ENCODE results near the gene SPOCK1. TPM values are rescaled to one million over a fixed set of nuclear protein-coding genes. Genes with fewer than 3 reads are reported as not detected.

Gene SPOCK1
- total RNA-seq, 1 experiment from 2014 or later, result 23.9 TPM

GRCh38 chr5:137450759-137451158 lies 48.4 kb downstream of the SPOCK1 start:
- Histone ChIP-seq H2AFZ (no peak overlapping the region), H3K79me2 (ENCODE audit: low read depth) (no peaks in the 10 kb centered on the region), H3K9me3 (ENCODE audit: insufficient read depth, low read depth) (no peaks in the 10 kb centered on the region; the same call in 1 of the 2 replicates), H3K4me3 (no peak overlapping the region), H3K27me3 (ENCODE audit: insufficient read depth, low read depth) (no peaks in the 10 kb centered on the region), H3K4me1 (replicated peaks; ENCODE audit: insufficient read depth) (no peaks in the 10 kb centered on the region), H3K27ac (no peak overlapping the region), H3K9me2 (ENCODE audit: insufficient read depth) (0 out of 2 replicates have a peak, but pooled peaks cover 3% of the 10 kb centered on the region), H3K36me3 (ENCODE audit: low read depth) (no peaks in the 10 kb centered on the region), H3K4me2 (no peak overlapping the region), H3F3A (ENCODE audit: insufficient read depth, low read depth) (no peaks in the 10 kb centered on the region), H4K20me1 (ENCODE audit: insufficient read depth) (no peaks in the 10 kb centered on the region)
- TF ChIP-seq EZH2 (IDR thresholded peaks at IDR 0.05; ENCODE audit: low read depth) (no peak), CTCF (conservative IDR thresholded peaks at IDR 0.05) (no peak)
- POLR2A ChIA-PET (ENCODE audit: unreplicated experiment), result no interaction called here
- intact Hi-C loops (cut with micrococcal nuclease; ENCODE audit: unreplicated experiment), result no loop called here
- CTCF ChIA-PET, result no interaction called here
- DNase-seq, result no peak
- BruUV-seq (replicated peaks), result no TSS peak

GRCh38 chr5:137448868-137449267 lies 50.3 kb downstream of the SPOCK1 start:
- BruUV-seq (replicated peaks), result no TSS peak
- intact Hi-C loops (cut with micrococcal nuclease; ENCODE audit: unreplicated experiment), result no loop called here
- no peaks in the 10 kb centered on the region for H3K79me2 ChIP-seq (ENCODE audit: low read depth)

GRCh38 chr5:137446615-137447014 lies 52.5 kb downstream of the SPOCK1 start:
- H3K27me3 ChIP-seq (ENCODE audit: insufficient read depth, low read depth), result no peaks in the 10 kb centered on the region
- no peaks in the 10 kb centered on the region for H3K9me3 ChIP-seq (ENCODE audit: insufficient read depth, low read depth)
- ChIA-PET CTCF (no interaction called here), POLR2A (ENCODE audit: unreplicated experiment) (interaction anchor here (0.7 kb wide), 1 partner anchor 51 kb away, joined by 5 read pairs; no protein-coding TSS in a partner anchor)
- no peak overlapping the region for H2AFZ ChIP-seq
- no peak for DNase-seq
- intact Hi-C loops (cut with micrococcal nuclease; ENCODE audit: unreplicated experiment), result no loop called here
- H3K4me1 ChIP-seq (replicated peaks; ENCODE audit: insufficient read depth), result no peaks in the 10 kb centered on the region
- no peaks in the 10 kb centered on the region for H4K20me1 ChIP-seq (ENCODE audit: insufficient read depth)
- no peaks in the 10 kb centered on the region for H3K36me3 ChIP-seq (ENCODE audit: low read depth)
- H3K9me2 ChIP-seq (ENCODE audit: insufficient read depth), result no peaks in the 10 kb centered on the region
- H3K4me2 ChIP-seq, result no peak overlapping the region
- no peak for TF ChIP-seq CTCF (conservative IDR thresholded peaks at IDR 0.05)
- no peak for TF ChIP-seq EZH2 (IDR thresholded peaks at IDR 0.05; ENCODE audit: low read depth)
- H3K27ac ChIP-seq, result no peak overlapping the region
- no peak overlapping the region for H3K4me3 ChIP-seq
- H3F3A ChIP-seq (ENCODE audit: insufficient read depth, low read depth), result no peaks in the 10 kb centered on the region
- no peaks in the 10 kb centered on the region for H3K79me2 ChIP-seq (ENCODE audit: low read depth)
- BruUV-seq (replicated peaks), result no TSS peak

More at GRCh38 chr5:137448868-137449267, 50.3 kb downstream of the SPOCK1 start:
- ChIA-PET POLR2A (ENCODE audit: unreplicated experiment) (no interaction called here), CTCF (no interaction called here)
- H3K36me3 ChIP-seq (ENCODE audit: low read depth), result no peaks in the 10 kb centered on the region
- H3K4me3 ChIP-seq, result no peak overlapping the region
- no peaks in the 10 kb centered on the region; the same call in 1 of the 2 replicates for H3K9me3 ChIP-seq (ENCODE audit: insufficient read depth, low read depth)
- H3K27me3 ChIP-seq (ENCODE audit: insufficient read depth, low read depth), result no peaks in the 10 kb centered on the region
- no peaks in the 10 kb centered on the region for H4K20me1 ChIP-seq (ENCODE audit: insufficient read depth)
- no peaks in the 10 kb centered on the region for H3K4me1 ChIP-seq (replicated peaks; ENCODE audit: insufficient read depth)
- H2AFZ ChIP-seq, result no peak overlapping the region
- H3K9me2 ChIP-seq (ENCODE audit: insufficient read depth), result 0 out of 2 replicates have a peak, but pooled peaks cover 2% of the 10 kb centered on the region
- no peak for TF ChIP-seq EZH2 (IDR thresholded peaks at IDR 0.05; ENCODE audit: low read depth)
- no peak for TF ChIP-seq CTCF (conservative IDR thresholded peaks at IDR 0.05)
- H3K27ac ChIP-seq, result no peak overlapping the region
- no peak overlapping the region for H3K4me2 ChIP-seq
- no peaks in the 10 kb centered on the region for H3F3A ChIP-seq (ENCODE audit: insufficient read depth, low read depth)
- no peak for DNase-seq

All from PC-9 (cell line).